Endothelial cell (in vitro differentiated cells): ENCODE results near the gene OLFML3. TPM values are rescaled to one million over a fixed set of nuclear protein-coding genes. Genes with fewer than 3 reads are reported as not detected.

Experiments used
- DNase-seq: peaks from one replicate; pipeline ENCODE4 v3.0.0; 2021; ENCODE audit warnings: low spot score
- H3K27ac Mint-ChIP-seq: one replicate; pipeline ENCODE4 v1.8.0; 2021; ENCODE audit warnings: mixed read lengths, inconsistent platforms; ENCODE audit not compliant: unreplicated experiment
- H3K27me3 Mint-ChIP-seq: one replicate; pipeline ENCODE4 v1.8.0; 2021; ENCODE audit warnings: mild to moderate bottlenecking, moderate library complexity, mixed read lengths, inconsistent platforms; ENCODE audit not compliant: unreplicated experiment
- H3K36me3 Mint-ChIP-seq: one replicate; pipeline ENCODE4 v1.8.0; 2021; ENCODE audit warnings: mild to moderate bottlenecking, low read depth, mixed read lengths, inconsistent platforms; ENCODE audit not compliant: unreplicated experiment
- H3K4me1 Mint-ChIP-seq: one replicate; pipeline ENCODE4 v1.8.0; 2021; ENCODE audit warnings: mild to moderate bottlenecking, mixed read lengths, inconsistent platforms; ENCODE audit not compliant: unreplicated experiment
- H3K4me3 Mint-ChIP-seq: one replicate; pipeline ENCODE4 v1.8.0; 2021; ENCODE audit warnings: mild to moderate bottlenecking, mixed read lengths, inconsistent platforms; ENCODE audit not compliant: unreplicated experiment
- H3K9me3 Mint-ChIP-seq: one replicate; pipeline ENCODE4 v1.8.0; 2021; ENCODE audit warnings: mixed read lengths, inconsistent platforms; ENCODE audit not compliant: unreplicated experiment
- CTCF ChIP-seq: fragments of 200-600 bp; sonication (generic); IDR thresholded peaks from one replicate; pipeline ENCODE4 v1.5.0; 2021; ENCODE audit warnings: antibody characterized with exemption; ENCODE audit not compliant: unreplicated experiment
- total RNA-seq: library from RNA; stranded (reverse); fragmentation: NEBNext Ultra II Directional; extraction: Animal tissue kit (Norgen Biotek cat#: 25700); gene quantifications from one replicate; pipeline ENCODE4 v1.2.1, GENCODE V29; 2021; ENCODE audit not compliant: unreplicated experiment

Gene OLFML3
- total RNA-seq, 1 donor from 2014 or later: 130 TPM

GRCh38 chr1:113976609-113977278 lies 2.5 kb upstream of the OLFML3 start:
- Mint-ChIP-seq H3K27me3 (peaks cover 7% of the 10 kb centered on the region), H3K36me3 (peaks cover 40% of the 10 kb centered on the region), H3K4me1 (peaks cover 60% of the 10 kb centered on the region), H3K9me3 (no peaks in the 10 kb centered on the region), H3K4me3 (no peak overlapping the region), H3K27ac (peak overlapping the region; percentile 82)
- DNase-seq: no peak
- peak; percentile 68 for TF ChIP-seq CTCF

DNA sequence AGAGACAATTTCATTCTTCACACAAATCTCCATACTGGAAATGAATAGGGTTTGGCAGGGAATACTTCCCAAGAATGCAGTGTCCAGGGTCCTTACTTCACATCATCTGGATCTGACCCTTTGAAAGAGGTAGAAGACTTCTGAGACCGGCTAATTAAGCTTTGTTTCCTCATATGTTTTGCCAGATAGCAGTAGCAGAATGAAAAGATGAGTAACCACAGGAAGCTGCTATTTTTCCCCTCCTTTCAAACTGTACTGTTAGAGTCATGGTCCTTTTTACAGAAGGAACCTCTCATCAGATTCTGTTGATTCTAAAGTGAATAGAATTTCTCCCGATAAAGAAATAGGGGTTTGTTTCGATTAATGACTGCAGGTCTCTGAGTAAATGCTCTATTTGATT lies 1.4 kb upstream of the OLFML3 start:
- H3K36me3 Mint-ChIP-seq: peaks cover 33% of the 10 kb centered on the region
- H3K4me1 Mint-ChIP-seq: peaks cover 71% of the 10 kb centered on the region
- H3K4me3 Mint-ChIP-seq: no peak overlapping the region
- no peak for TF ChIP-seq CTCF
- peaks cover 10% of the 10 kb centered on the region for H3K27me3 Mint-ChIP-seq
- no peaks in the 10 kb centered on the region for H3K9me3 Mint-ChIP-seq
- no peak overlapping the region for H3K27ac Mint-ChIP-seq
- DNase-seq: no peak

DNA sequence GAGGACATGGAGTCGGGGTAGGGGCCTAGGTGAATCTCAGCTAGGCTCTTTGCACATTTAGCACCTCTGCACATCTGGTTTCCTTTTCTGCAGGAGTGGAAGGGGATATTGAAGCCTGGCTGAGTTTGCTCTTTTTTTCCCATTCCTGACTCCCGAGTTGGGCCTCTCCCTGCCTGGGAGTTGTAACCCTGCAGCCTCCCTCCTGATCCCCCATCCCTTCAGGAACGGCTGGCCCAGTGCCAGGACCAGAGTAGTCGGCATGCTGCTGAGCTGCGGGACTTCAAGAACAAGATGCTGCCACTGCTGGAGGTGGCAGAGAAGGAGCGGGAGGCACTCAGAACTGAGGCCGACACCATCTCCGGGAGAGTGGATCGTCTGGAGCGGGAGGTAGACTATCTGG lies 836 bp downstream of the OLFML3 start:
- no peaks in the 10 kb centered on the region for H3K9me3 Mint-ChIP-seq
- peaks cover 25% of the 10 kb centered on the region for H3K36me3 Mint-ChIP-seq
- no peak for TF ChIP-seq CTCF
- peaks cover 10% of the 10 kb centered on the region for H3K27me3 Mint-ChIP-seq
- H3K4me1 Mint-ChIP-seq: peaks cover 86% of the 10 kb centered on the region
- DNase-seq: no peak
- peak overlapping the region; percentile 99 for H3K27ac Mint-ChIP-seq
- H3K4me3 Mint-ChIP-seq: peak overlapping the region; percentile 79

DNA sequence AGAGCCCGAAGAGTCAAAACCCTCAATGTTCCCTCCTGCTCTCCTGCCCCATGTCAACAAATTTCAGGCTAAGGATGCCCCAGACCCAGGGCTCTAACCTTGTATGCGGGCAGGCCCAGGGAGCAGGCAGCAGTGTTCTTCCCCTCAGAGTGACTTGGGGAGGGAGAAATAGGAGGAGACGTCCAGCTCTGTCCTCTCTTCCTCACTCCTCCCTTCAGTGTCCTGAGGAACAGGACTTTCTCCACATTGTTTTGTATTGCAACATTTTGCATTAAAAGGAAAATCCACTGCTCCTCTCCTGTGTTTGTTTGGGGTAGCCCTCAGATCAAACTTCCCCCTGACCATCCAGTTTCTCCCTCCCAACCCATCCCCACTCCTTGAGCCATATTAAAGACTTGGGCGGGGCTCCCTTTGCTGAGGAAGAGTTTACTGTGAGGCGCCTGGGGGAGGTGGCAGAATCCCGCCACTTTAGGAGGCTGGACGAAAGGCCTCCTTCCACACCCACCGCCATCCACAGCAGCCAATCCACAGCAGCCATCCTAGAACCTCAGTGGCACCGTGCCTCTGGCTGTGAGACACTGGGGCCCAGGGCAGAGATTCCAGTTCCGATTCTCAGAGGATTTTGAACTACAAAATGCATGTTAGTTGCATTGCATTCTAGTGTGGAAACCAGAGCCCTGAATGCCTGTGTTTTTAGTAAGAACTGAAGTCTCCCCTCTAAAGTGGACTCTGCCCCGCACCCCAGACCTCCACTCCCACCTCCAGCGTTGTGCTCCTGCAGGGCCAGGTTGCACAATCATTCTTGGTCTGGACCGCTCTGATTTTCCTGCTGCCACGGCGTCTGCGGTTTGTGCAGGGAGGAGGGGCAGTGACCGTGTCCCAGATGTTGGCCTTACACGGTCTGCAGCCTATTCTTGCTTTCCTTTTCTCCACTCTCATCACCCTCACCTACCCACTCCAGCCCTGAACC lies 3.0 kb downstream of the OLFML3 start:
- Mint-ChIP-seq H3K9me3 (peaks cover 4% of the 10 kb centered on the region), H3K27ac (no peak overlapping the region), H3K4me3 (peak overlapping the region; percentile 83), H3K4me1 (peaks cover 79% of the 10 kb centered on the region), H3K27me3 (peaks cover 12% of the 10 kb centered on the region), H3K36me3 (peaks cover 35% of the 10 kb centered on the region)
- DNase-seq: no peak
- no peak for TF ChIP-seq CTCF
